ENCODE data around the gene UBE2J2. TPM values are rescaled to one million over a fixed set of nuclear protein-coding genes. Genes with fewer than 3 reads are reported as not detected.
A peak's percentile ranks its signal among the peaks of the same experiment; 100 is the strongest.

UBE2J2 gene
- total and polyA plus RNA-seq, 2 of the 13 experiments (the other 11 are each of a cell fraction or from before 2014, with no cell fraction given): 25.4 to 29.4 TPM

DNA sequence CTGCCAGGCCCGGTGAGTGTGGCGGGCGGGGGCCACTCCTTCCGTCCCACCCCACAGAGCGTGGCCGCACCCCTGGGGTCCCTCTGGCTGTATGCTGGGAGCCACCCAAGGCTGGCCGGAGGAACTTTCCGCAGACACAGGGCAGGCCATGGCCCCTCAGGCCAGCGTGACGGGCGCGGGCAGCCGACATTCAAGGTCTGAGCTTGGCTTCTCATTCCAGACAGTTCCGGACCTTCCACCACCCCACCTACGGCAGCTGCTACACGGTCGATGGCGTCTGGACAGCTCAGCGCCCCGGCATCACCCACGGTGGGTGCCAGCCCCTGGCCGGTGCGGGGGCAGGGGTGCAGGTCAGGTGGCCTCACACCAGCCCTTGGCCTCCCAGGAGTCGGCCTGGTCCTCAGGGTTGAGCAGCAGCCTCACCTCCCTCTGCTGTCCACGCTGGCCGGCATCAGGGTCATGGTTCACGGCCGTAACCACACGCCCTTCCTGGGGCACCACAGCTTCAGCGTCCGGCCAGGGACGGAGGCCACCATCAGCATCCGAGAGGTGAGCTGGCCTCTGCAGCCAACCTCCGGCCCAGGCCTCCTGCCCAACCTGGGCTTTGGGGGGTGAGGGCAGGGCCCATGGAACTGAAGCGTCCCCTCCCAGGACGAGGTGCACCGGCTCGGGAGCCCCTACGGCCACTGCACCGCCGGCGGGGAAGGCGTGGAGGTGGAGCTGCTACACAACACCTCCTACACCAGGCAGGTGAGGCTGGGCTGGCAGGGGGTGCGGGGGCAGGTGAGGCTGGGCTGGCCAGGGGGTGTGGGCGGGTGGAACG, 13.8 kb upstream of the UBE2J2 start (continued):
- TF ChIP-seq, protein P1, sequence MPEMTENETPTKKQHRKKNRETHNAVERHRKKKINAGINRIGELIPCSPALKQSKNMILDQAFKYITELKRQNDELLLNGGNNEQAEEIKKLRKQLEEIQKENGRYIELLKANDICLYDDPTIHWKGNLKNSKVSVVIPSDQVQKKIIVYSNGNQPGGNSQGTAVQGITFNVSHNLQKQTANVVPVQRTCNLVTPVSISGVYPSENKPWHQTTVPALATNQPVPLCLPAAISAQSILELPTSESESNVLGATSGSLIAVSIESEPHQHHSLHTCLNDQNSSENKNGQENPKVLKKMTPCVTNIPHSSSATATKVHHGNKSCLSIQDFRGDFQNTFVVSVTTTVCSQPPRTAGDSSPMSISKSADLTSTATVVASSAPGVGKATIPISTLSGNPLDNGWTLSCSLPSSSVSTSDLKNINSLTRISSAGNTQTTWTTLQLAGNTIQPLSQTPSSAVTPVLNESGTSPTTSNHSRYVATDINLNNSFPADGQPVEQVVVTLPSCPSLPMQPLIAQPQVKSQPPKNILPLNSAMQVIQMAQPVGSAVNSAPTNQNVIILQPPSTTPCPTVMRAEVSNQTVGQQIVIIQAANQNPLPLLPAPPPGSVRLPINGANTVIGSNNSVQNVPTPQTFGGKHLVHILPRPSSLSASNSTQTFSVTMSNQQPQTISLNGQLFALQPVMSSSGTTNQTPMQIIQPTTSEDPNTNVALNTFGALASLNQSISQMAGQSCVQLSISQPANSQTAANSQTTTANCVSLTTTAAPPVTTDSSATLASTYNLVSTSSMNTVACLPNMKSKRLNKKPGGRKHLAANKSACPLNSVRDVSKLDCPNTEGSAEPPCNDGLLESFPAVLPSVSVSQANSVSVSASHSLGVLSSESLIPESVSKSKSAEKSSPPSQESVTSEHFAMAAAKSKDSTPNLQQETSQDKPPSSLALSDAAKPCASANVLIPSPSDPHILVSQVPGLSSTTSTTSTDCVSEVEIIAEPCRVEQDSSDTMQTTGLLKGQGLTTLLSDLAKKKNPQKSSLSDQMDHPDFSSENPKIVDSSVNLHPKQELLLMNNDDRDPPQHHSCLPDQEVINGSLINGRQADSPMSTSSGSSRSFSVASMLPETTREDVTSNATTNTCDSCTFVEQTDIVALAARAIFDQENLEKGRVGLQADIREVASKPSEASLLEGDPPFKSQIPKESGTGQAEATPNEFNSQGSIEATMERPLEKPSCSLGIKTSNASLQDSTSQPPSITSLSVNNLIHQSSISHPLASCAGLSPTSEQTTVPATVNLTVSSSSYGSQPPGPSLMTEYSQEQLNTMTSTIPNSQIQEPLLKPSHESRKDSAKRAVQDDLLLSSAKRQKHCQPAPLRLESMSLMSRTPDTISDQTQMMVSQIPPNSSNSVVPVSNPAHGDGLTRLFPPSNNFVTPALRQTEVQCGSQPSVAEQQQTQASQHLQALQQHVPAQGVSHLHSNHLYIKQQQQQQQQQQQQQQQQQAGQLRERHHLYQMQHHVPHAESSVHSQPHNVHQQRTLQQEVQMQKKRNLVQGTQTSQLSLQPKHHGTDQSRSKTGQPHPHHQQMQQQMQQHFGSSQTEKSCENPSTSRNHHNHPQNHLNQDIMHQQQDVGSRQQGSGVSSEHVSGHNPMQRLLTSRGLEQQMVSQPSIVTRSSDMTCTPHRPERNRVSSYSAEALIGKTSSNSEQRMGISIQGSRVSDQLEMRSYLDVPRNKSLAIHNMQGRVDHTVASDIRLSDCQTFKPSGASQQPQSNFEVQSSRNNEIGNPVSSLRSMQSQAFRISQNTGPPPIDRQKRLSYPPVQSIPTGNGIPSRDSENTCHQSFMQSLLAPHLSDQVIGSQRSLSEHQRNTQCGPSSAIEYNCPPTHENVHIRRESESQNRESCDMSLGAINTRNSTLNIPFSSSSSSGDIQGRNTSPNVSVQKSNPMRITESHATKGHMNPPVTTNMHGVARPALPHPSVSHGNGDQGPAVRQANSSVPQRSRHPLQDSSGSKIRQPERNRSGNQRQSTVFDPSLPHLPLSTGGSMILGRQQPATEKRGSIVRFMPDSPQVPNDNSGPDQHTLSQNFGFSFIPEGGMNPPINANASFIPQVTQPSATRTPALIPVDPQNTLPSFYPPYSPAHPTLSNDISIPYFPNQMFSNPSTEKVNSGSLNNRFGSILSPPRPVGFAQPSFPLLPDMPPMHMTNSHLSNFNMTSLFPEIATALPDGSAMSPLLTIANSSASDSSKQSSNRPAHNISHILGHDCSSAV (CRISPR knock-in tag; IDR thresholded peaks at IDR 0.05; ENCODE audit: borderline replicate concordance): no peak
- TF ChIP-seq ZNF121 (CRISPR knock-in tag; IDR thresholded peaks at IDR 0.05) (no peak), ZNF557 (CRISPR knock-in tag; IDR thresholded peaks at IDR 0.05) (no peak), RNF2 (conservative IDR thresholded peaks at IDR 0.05; ENCODE audit: low read depth) (0 out of 2 replicates have a peak, but pooled peaks have one; percentile 23), ZNF451 (CRISPR knock-in tag; IDR thresholded peaks at IDR 0.05) (peak; percentile 42; the same call in 1 of the 2 replicates), SATB2 (CRISPR knock-in tag; IDR thresholded peaks at IDR 0.05) (no peak), ZNF569 (CRISPR knock-in tag; IDR thresholded peaks at IDR 0.05; ENCODE audit: borderline replicate concordance) (0 out of 2 replicates have a peak, but pooled peaks have one; percentile 56), SALL1 (CRISPR knock-in tag; IDR thresholded peaks at IDR 0.05) (peak; percentile 61), KDM4B (CRISPR knock-in tag; IDR thresholded peaks at IDR 0.05) (no peak), ZEB1 (IDR thresholded peaks at IDR 0.05; ENCODE audit: insufficient replicate concordance, low read depth) (no peak), ZNF709 (CRISPR knock-in tag; IDR thresholded peaks at IDR 0.05) (0 out of 2 replicates have a peak, but pooled peaks have one; percentile 59), ESRRA (CRISPR knock-in tag; IDR thresholded peaks at IDR 0.05; ENCODE audit: low read depth) (peak; percentile 67; the same call in 1 of the 2 replicates)
- TF ChIP-seq, protein P2, sequence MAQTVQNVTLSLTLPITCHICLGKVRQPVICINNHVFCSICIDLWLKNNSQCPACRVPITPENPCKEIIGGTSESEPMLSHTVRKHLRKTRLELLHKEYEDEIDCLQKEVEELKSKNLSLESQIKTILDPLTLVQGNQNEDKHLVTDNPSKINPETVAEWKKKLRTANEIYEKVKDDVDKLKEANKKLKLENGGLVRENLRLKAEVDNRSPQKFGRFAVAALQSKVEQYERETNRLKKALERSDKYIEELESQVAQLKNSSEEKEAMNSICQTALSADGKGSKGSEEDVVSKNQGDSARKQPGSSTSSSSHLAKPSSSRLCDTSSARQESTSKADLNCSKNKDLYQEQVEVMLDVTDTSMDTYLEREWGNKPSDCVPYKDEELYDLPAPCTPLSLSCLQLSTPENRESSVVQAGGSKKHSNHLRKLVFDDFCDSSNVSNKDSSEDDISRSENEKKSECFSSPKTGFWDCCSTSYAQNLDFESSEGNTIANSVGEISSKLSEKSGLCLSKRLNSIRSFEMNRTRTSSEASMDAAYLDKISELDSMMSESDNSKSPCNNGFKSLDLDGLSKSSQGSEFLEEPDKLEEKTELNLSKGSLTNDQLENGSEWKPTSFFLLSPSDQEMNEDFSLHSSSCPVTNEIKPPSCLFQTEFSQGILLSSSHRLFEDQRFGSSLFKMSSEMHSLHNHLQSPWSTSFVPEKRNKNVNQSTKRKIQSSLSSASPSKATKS (CRISPR knock-in tag; IDR thresholded peaks at IDR 0.05): no peak
- TF ChIP-seq, protein P3, sequence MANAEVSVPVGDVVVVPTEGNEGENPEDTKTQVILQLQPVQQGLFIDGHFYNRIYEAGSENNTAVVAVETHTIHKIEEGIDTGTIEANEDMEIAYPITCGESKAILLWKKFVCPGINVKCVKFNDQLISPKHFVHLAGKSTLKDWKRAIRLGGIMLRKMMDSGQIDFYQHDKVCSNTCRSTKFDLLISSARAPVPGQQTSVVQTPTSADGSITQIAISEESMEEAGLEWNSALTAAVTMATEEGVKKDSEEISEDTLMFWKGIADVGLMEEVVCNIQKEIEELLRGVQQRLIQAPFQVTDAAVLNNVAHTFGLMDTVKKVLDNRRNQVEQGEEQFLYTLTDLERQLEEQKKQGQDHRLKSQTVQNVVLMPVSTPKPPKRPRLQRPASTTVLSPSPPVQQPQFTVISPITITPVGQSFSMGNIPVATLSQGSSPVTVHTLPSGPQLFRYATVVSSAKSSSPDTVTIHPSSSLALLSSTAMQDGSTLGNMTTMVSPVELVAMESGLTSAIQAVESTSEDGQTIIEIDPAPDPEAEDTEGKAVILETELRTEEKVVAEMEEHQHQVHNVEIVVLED (CRISPR knock-in tag; IDR thresholded peaks at IDR 0.05; ENCODE audit: borderline replicate concordance): no peak
- TF ChIP-seq, protein P4, sequence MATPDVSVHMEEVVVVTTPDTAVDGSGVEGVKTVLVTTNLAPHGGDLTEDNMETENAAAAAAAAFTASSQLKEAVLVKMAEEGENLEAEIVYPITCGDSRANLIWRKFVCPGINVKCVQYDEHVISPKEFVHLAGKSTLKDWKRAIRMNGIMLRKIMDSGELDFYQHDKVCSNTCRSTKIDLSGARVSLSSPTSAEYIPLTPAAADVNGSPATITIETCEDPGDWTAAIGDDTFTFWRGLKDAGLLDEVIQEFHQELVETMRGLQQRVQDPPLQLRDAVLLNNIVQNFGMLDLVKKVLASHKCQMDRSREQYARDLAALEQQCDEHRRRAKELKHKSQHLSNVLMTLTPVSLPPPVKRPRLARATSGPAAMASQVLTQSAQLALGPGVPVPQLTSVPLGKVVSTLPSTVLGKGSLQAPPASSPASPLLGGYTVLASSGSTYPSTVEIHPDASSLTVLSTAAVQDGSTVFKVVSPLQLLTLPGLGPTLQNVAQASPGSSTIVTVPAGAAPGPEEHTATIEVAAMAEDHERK (CRISPR knock-in tag; IDR thresholded peaks at IDR 0.05; ENCODE audit: low read depth): no peak

Measured in HepG2 (cell line).